ENCODE measurements around the gene ARMC9. TPM values are rescaled to one million over a fixed set of nuclear protein-coding genes. Genes with fewer than 3 reads are reported as not detected.
"Not testable (repeated sequence)": the region's sequence is repeated elsewhere in the genome, so short reads cannot be mapped to it uniquely, and the experiment has no call there.

Gene ARMC9
- total RNA-seq, 1 experiment from 2014 or later: 16.4 TPM

DNA sequence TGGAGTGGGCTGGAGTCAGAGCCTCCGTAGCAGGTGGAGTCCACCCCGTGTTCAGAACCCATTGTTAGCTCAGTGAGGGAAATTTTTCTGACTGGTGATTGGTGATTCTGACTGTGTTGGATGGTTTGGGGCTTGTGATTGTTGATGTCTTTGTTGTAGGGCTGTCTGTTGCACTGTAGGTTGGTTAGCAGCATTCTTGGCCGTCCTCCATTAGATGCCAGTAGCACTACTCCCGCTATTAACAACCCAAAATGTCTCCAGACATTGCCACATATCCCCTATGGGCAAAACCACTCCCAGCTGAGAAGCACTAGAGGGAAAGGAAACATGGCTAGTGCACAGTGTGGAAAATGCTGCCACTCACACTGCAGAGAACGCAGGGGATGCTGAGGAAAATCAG, 51.7 kb downstream of the ARMC9 start:
- no peaks in the 10 kb centered on the region for H3K27me3 ChIP-seq (ENCODE audit: insufficient read depth, low read length)
- intact Hi-C loops (cut with micrococcal nuclease): no loop called here
- no peaks in the 10 kb centered on the region for H3K9me2 ChIP-seq (ENCODE audit: insufficient read depth)
- H3K36me3 ChIP-seq (ENCODE audit: control insufficient read depth in 1 of 2, insufficient read depth in 2 of 2, low read length in 2 of 2): no peaks in the 10 kb centered on the region
- CTCF ChIA-PET: no interaction called here
- no TSS peak for BruUV-seq (replicated peaks)
- no peaks in the 10 kb centered on the region for H3K4me1 ChIP-seq (ENCODE audit: control insufficient read depth in 1 of 2, insufficient read depth in 2 of 2, low read length in 2 of 2)
- H4K20me1 ChIP-seq (ENCODE audit: insufficient read depth): no peaks in the 10 kb centered on the region
- H3K9me3 ChIP-seq (ENCODE audit: control insufficient read depth in 1 of 2, insufficient read depth in 1 of 2, low read depth in 1 of 2, low read length in 2 of 2): no peaks in the 10 kb centered on the region
- DNase-seq (ENCODE audit: low read depth, low spot score): no peak
- POLR2A ChIA-PET: no interaction called here
- no peak overlapping the region for H3K27ac ChIP-seq (ENCODE audit: low read depth, low read length)
- RAD21 ChIA-PET (ENCODE audit: low non-redundant PET in 1 of 2, low total read pairs in 2 of 2, uncharacterized antibody in 2 of 2, unreplicated experiment in 2 of 2): no interaction called here
- no peak overlapping the region for H3K4me3 ChIP-seq (replicated peaks in 1 of 2; ENCODE audit: low read depth in 1 of 2, low read length in 2 of 2)
- no peak overlapping the region for H3K9ac ChIP-seq (ENCODE audit: low read length)
- ATAC-seq: no peak
- no peak overlapping the region for H2AFZ ChIP-seq (ENCODE audit: low read depth, low read length, poor library complexity, severe bottlenecking)
- no peak overlapping the region for H3K4me2 ChIP-seq (ENCODE audit: low read length)
- TF ChIP-seq, protein P1, sequence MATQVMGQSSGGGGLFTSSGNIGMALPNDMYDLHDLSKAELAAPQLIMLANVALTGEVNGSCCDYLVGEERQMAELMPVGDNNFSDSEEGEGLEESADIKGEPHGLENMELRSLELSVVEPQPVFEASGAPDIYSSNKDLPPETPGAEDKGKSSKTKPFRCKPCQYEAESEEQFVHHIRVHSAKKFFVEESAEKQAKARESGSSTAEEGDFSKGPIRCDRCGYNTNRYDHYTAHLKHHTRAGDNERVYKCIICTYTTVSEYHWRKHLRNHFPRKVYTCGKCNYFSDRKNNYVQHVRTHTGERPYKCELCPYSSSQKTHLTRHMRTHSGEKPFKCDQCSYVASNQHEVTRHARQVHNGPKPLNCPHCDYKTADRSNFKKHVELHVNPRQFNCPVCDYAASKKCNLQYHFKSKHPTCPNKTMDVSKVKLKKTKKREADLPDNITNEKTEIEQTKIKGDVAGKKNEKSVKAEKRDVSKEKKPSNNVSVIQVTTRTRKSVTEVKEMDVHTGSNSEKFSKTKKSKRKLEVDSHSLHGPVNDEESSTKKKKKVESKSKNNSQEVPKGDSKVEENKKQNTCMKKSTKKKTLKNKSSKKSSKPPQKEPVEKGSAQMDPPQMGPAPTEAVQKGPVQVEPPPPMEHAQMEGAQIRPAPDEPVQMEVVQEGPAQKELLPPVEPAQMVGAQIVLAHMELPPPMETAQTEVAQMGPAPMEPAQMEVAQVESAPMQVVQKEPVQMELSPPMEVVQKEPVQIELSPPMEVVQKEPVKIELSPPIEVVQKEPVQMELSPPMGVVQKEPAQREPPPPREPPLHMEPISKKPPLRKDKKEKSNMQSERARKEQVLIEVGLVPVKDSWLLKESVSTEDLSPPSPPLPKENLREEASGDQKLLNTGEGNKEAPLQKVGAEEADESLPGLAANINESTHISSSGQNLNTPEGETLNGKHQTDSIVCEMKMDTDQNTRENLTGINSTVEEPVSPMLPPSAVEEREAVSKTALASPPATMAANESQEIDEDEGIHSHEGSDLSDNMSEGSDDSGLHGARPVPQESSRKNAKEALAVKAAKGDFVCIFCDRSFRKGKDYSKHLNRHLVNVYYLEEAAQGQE (IDR thresholded peaks at IDR 0.05; ENCODE audit: low read depth): no peak
- TF ChIP-seq ZFX (IDR thresholded peaks at IDR 0.05) (no peak), YY1 (IDR thresholded peaks at IDR 0.05; ENCODE audit: extremely low read depth, insufficient replicate concordance, low read depth, low read length) (no peak)
- H3K79me2 ChIP-seq (ENCODE audit: insufficient read depth, low read length): no peaks in the 10 kb centered on the region

DNA sequence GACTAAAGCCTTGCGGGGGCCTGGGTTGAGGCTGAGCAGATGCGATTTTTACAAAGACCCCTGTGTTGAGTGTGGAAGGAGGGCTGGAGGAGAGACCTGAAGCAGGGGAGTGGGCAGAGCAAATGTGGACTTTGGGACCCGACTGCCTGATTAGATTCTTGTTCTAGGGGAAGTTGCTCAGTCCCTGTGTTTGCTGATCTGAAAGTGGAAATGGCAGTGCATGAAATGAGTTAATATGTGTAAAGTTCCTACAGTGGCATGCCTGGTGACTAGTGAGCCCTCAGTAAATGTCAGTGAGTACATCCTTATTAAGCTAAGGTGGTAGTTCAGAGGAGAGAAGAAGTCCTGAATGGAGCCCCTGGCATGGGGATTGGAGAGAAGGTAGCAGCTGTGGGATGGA, 52.3 kb downstream of the ARMC9 start:
- Histone ChIP-seq H3K79me2 (ENCODE audit: insufficient read depth, low read length) (no peaks in the 10 kb centered on the region), H3K9me3 (ENCODE audit: control insufficient read depth in 1 of 2, insufficient read depth in 1 of 2, low read depth in 1 of 2, low read length in 2 of 2) (no peaks in the 10 kb centered on the region), H3K9ac (ENCODE audit: low read length) (no peak overlapping the region), H3K4me3 (replicated peaks in 1 of 2; ENCODE audit: low read depth in 1 of 2, low read length in 2 of 2) (no peak overlapping the region), H3K27me3 (ENCODE audit: insufficient read depth, low read length) (no peaks in the 10 kb centered on the region), H4K20me1 (ENCODE audit: insufficient read depth) (no peaks in the 10 kb centered on the region), H3K36me3 (ENCODE audit: control insufficient read depth in 1 of 2, insufficient read depth in 2 of 2, low read length in 2 of 2) (no peaks in the 10 kb centered on the region), H3K4me1 (ENCODE audit: control insufficient read depth in 1 of 2, insufficient read depth in 2 of 2, low read length in 2 of 2) (no peaks in the 10 kb centered on the region), H2AFZ (ENCODE audit: low read depth, low read length, poor library complexity, severe bottlenecking) (no peak overlapping the region), H3K27ac (ENCODE audit: low read depth, low read length) (no peak overlapping the region), H3K9me2 (ENCODE audit: insufficient read depth) (no peaks in the 10 kb centered on the region), H3K4me2 (ENCODE audit: low read length) (no peak overlapping the region)
- BruUV-seq (replicated peaks): no TSS peak
- POLR2A ChIA-PET: no interaction called here
- intact Hi-C loops (cut with micrococcal nuclease): no loop called here
- ATAC-seq (no peak), DNase-seq (ENCODE audit: low read depth, low spot score) (no peak)
- TF ChIP-seq ATF3 (IDR thresholded peaks at IDR 0.05) (no peak), ZFX (IDR thresholded peaks at IDR 0.05) (no peak), EZH2phosphoT487 (IDR thresholded peaks at IDR 0.05; ENCODE audit: borderline replicate concordance) (no peak), FOSL1 (IDR thresholded peaks at IDR 0.05; ENCODE audit: low read depth) (no peak)
- RAD21 ChIA-PET (ENCODE audit: low non-redundant PET in 1 of 2, low total read pairs in 2 of 2, uncharacterized antibody in 2 of 2, unreplicated experiment in 2 of 2): no interaction called here
- CTCF ChIA-PET: no interaction called here

DNA sequence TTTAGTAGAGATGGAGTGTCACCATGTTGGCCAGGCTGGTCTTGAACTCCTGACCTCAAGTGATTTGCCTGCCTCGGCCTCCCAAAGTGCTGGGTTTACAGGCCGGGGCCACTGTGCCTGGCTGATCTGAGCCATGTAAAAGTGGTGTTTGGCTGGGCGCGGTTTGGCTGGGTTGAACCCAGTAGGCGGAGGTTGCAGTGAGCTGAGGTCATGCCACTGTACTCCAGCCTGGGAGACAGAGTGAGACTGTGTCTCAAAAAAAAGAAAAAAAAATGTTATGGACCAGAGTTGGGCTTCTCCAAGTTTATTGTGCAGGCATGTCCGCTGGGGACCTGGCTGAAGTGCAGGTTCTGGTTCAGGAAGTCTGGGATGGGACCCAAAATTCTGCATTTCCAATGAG, 54.9 kb downstream of the ARMC9 start:
- H3K4me2 ChIP-seq (ENCODE audit: low read length); CTCF ChIA-PET: not testable (repeated sequence)

More for the DNA sequence above, 54.9 kb downstream of the ARMC9 start:
- H3K27ac ChIP-seq (ENCODE audit: low read depth, low read length); H3K9me2 ChIP-seq (ENCODE audit: insufficient read depth); H3K9ac ChIP-seq (ENCODE audit: low read length); H3K79me2 ChIP-seq (ENCODE audit: insufficient read depth, low read length); H3K4me1 ChIP-seq (ENCODE audit: control insufficient read depth in 1 of 2, insufficient read depth in 2 of 2, low read length in 2 of 2); ATAC-seq; H3K27me3 ChIP-seq (ENCODE audit: insufficient read depth, low read length); intact Hi-C loops (cut with micrococcal nuclease); H4K20me1 ChIP-seq (ENCODE audit: insufficient read depth); DNase-seq (ENCODE audit: low read depth, low spot score); H3K9me3 ChIP-seq (ENCODE audit: control insufficient read depth in 1 of 2, insufficient read depth in 1 of 2, low read depth in 1 of 2, low read length in 2 of 2); H3K36me3 ChIP-seq (ENCODE audit: control insufficient read depth in 1 of 2, insufficient read depth in 2 of 2, low read length in 2 of 2); POLR2A ChIA-PET; BruUV-seq (replicated peaks); H3K4me3 ChIP-seq (replicated peaks in 1 of 2; ENCODE audit: low read depth in 1 of 2, low read length in 2 of 2); H2AFZ ChIP-seq (ENCODE audit: low read depth, low read length, poor library complexity, severe bottlenecking): not testable (repeated sequence)
- RAD21 ChIA-PET (ENCODE audit: low non-redundant PET in 1 of 2, low total read pairs in 2 of 2, uncharacterized antibody in 2 of 2, unreplicated experiment in 2 of 2): interaction anchor here in 1 of 2 experiments (0.7 kb wide), 1 partner anchor 438 kb away, joined by 4 read pairs; no protein-coding TSS in a partner anchor
